HuH-7 (cell line): Measurements from ENCODE around the gene CFAP157.

Source experiments
- DNase-seq: peaks from one replicate; pipeline ENCODE4 v3.0.0; 2011; ENCODE audit warnings: low spot score

The CFAP157 gene

GRCh38 chr9:127715470-127716337 is 8.9 kb downstream of the CFAP157 start, which contains the start of the genes PTRH1 and TTC16:
Gene PTRH1 (minus strand): TSS chr9:127715663. CDS start chr9:127715639, 24 bp downstream.
Gene TTC16 (plus strand): TSS chr9:127716079. CDS start chr9:127716146, 67 bp downstream.
- peak; percentile 99 for DNase-seq

GRCh38 chr9:127716412-127716811 is 9.6 kb downstream of the CFAP157 start:
- no peak for DNase-seq

- no peak for DNase-seq
These were observed 11.0 kb downstream of the CFAP157 start for GRCh38 chr9:127717766-127718165.

- DNase-seq: no peak
These were observed 13.5 kb downstream of the CFAP157 start for GRCh38 chr9:127720031-127720864.

DNA sequence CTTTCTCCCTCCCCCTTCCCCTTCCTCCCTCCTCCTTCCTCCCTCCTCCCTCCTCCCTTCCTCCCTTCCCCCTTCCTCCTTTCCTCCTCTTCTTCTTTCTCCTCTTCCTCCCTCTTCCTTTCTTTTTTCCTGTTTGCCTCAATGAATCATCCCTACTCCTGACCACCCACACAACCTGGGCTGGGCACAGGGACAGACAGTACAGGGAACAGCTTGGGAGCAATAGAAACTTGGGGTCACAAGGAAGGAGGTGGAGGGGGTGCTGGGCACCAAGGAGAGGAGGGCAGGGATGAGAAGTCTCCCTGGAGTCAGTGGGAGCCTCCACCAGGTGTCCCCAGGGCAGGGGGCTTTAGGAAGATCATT is 14.1 kb downstream of the CFAP157 start:
- DNase-seq: no peak

GRCh38 chr9:127721391-127721821 is 14.6 kb downstream of the CFAP157 start:
- no peak for DNase-seq

DNA sequence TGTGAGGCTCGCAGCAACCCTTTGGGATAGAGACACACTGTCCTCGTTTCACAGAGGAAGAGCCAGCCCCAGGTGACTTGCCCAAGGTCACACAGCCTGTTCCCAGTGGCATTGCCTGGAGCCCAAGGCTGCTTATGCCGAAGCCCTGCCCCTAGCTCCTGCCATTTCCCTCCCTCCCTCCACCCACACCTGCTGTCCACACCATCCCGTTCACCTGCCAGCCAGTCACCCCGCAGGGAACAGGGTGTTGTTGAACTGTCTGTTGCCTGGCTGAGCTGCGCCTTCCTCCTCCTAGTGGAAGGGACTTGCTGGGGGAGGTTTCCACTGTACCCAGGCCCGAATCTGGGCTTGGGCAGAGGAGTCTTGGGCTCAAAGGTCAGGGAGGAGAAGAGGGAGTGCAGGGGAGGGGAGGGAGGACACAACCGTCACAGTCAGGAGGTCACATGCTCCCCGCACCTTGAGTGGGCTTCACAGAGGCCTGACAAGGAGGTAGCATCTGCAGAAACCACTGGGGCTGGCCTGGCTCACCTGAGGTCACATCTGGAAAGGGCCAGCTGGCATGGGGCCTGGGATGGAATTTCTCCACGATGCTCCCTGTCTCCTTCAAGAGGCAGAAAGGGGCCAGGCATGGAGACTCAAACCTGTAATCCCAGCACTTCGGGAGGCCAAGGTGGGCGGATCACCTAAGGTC is 15.4 kb downstream of the CFAP157 start:
- no peak for DNase-seq

DNA sequence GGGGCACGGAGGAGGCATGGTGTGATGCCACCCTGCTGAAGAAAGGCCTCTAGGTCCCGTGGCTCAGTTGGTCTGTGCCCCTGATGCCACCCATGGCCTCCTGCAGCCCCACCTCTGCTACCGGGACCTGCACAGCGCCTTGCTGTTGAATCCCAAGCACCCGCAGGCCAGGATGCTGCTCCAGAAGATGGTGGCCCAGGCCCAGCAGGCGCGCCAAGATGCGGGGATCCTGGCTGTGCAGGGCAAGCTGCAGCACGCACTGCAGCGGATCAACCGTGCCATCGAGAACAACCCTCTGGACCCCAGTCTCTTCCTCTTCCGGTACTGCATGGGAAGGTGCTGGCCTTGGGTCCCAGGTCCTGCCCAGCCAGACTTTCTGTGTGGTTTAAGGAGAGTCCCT is 16.2 kb downstream of the CFAP157 start:
- DNase-seq: no peak

GRCh38 chr9:127723444-127723843 is 16.7 kb downstream of the CFAP157 start:
- DNase-seq: no peak

GRCh38 chr9:127724012-127724411 is 17.2 kb downstream of the CFAP157 start:
- DNase-seq: no peak

- no peak for DNase-seq
These were observed 20.1 kb downstream of the CFAP157 start for GRCh38 chr9:127726871-127727270.

DNA sequence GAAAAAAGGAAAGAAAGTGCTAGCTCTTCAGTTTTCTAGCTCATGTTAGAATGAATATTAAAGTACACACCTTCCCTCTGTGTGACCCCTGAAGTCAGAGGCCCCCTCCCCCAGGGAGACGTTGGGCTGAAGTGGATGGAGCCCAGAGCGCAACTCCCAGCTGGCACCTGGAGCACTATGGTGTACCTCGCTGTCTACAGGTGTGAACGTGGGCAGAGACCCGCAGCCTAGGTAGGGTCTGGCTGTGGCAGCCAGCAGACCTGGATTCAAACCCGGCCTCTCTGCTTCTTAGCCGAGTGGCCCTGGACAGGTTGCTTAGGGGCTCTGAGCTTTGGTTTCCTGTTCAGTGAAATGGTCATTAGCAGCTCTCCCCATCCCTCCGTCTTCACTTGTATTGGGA is 22.0 kb downstream of the CFAP157 start:
- no peak for DNase-seq

- no peak for DNase-seq
These were observed 22.9 kb downstream of the CFAP157 start for GRCh38 chr9:127729522-127730256.

- DNase-seq: no peak
These were observed 23.5 kb downstream of the CFAP157 start for GRCh38 chr9:127730262-127730661.

- DNase-seq: no peak
These were observed 24.1 kb downstream of the CFAP157 start for GRCh38 chr9:127730799-127731410.

DNA sequence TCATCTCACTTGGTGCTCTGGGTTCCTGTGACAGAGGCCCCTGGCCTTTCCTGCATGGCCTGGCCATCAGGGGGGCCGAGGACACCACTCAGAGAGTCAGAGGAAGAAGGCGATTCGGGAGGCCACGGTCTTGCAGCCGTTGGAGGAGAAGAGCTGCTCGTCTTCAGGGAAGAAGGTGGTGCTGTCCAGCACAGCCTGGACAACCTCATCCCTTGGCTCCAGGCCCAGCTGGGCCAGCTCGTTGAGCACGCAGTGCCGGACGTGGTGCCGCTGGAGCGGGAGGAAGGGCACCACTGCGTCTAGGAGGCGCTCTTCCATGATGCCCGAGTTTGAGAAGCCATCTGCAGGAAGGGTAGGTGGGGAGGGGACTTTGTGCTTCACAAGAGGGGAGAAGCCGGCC is 25.1 kb downstream of the CFAP157 start:
- no peak for DNase-seq

DNA sequence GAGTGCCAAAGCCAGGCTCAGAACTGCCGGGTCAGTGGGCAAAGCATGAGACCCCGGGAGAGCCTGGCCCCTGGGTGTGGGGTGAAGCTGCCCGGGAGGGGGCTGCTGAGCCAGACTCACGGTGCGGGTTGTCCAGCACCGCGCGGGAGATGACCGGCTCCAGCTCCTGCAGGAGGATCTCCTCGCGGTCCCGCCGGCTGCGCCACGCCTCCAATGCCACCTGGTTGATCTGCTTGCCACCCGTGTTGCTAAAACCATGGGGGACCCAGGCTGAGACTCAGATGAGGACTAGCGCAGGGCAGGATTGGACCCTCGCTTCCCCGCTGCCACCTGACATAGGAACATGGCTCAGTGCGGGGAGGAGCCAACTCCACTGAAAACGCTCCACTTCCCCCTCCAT is 25.7 kb downstream of the CFAP157 start:
- DNase-seq: no peak

DNA sequence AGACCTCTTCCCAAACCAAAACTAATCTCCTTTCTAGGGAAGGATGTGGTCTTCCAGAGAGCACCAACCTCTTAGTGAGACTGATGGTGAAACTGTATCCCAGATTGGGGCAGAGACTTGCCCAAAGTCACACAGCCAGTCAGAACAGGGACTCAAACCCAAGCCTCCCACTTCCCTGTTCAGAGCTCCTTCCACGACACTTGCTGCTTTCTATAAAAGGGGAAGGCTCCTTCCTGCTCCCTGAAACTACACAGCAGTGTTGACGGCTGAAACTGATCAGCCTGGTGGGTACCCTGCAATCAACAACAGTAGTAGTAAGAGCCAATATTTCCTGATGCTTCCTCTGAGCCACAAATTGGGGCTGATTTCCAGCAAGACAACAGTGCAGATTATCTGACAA is 26.8 kb downstream of the CFAP157 start:
- DNase-seq: no peak

GRCh38 chr9:127734247-127734746 is 27.5 kb downstream of the CFAP157 start:
- DNase-seq: no peak

GRCh38 chr9:127734747-127735529 is 28.1 kb downstream of the CFAP157 start, which contains the start of gene TOR2A:
Gene TOR2A (minus strand): TSS chr9:127735294. CDS start chr9:127735270, 24 bp downstream.
- DNase-seq: peak; percentile 98
